ENCODE data around the gene FBRSL1. TPM values are rescaled to one million over a fixed set of nuclear protein-coding genes. Genes with fewer than 3 reads are reported as not detected.

The FBRSL1 gene
- total RNA-seq, 1 donor from 2014 or later, result 58.7 TPM

DNA sequence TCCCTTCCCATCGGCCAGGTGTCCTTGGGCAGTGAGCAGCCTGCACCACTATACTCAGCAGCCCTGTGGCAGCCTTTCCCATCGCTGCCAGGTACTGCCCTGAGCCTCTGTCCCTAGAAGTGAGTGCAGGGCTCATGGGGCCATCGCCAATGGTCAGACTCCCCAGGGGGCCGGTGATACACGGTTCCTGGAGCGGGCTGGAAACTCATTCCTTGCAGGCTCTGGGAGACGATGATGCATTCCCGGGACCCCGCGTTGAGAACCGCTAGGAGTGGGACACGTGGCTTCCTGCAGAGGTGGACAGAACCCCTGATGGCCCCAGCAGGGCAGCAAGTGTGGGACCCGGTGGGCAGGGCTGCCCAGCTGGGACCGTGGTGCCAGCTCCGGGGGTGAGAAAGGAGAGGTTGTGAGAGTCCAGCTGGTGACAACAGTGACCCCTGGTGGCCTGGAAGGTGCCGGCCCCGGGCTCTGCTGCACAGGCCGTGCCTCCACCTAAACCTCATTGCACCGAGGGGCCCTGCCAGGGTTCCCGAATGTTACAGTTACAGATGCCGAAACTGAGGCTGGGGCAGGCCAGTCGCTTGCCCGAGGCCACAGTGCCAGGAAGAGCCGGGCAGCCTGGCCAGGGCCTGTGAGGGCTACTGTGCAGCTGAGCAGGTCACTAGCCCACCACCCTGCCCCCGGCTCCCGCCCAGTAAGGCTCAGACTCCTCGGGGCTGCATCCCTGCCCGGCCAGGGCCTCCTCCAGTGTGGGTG, 33.8 kb downstream of the FBRSL1 start:
- POLR2A ChIA-PET, result interaction anchor here (1.3 kb wide), 1 partner anchor 109 kb away, joined by 11 read pairs; no protein-coding TSS in a partner anchor
- H3K36me3 Mint-ChIP-seq (ENCODE audit: low read depth), result peaks cover 6% of the 10 kb centered on the region
- no peak overlapping the region for H3K4me3 Mint-ChIP-seq
- peak; percentile 85 for ATAC-seq (ENCODE audit: low read depth)
- intact Hi-C loops (cut with micrococcal nuclease), result loop anchor here (1.0 kb wide), 2 partner anchors 92 to 108 kb away; no protein-coding TSS in a partner anchor
- no peak overlapping the region for H3K27ac Mint-ChIP-seq
- H3K27me3 Mint-ChIP-seq, result no peaks in the 10 kb centered on the region
- DNase-seq, result peak; percentile 71
- H3K4me1 Mint-ChIP-seq, result peaks cover 8% of the 10 kb centered on the region
- CTCF ChIA-PET, result interaction anchor here (0.6 to 3.2 kb wide), 17 partner anchors 17 to 370 kb away, joined by 3 to 105 read pairs (median 4); no protein-coding TSS in a partner anchor
- TF ChIP-seq, protein P1, sequence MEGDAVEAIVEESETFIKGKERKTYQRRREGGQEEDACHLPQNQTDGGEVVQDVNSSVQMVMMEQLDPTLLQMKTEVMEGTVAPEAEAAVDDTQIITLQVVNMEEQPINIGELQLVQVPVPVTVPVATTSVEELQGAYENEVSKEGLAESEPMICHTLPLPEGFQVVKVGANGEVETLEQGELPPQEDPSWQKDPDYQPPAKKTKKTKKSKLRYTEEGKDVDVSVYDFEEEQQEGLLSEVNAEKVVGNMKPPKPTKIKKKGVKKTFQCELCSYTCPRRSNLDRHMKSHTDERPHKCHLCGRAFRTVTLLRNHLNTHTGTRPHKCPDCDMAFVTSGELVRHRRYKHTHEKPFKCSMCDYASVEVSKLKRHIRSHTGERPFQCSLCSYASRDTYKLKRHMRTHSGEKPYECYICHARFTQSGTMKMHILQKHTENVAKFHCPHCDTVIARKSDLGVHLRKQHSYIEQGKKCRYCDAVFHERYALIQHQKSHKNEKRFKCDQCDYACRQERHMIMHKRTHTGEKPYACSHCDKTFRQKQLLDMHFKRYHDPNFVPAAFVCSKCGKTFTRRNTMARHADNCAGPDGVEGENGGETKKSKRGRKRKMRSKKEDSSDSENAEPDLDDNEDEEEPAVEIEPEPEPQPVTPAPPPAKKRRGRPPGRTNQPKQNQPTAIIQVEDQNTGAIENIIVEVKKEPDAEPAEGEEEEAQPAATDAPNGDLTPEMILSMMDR (IDR thresholded peaks at IDR 0.05), result peak; percentile 91
- peaks cover 2% of the 10 kb centered on the region for H3K9me3 Mint-ChIP-seq

DNA sequence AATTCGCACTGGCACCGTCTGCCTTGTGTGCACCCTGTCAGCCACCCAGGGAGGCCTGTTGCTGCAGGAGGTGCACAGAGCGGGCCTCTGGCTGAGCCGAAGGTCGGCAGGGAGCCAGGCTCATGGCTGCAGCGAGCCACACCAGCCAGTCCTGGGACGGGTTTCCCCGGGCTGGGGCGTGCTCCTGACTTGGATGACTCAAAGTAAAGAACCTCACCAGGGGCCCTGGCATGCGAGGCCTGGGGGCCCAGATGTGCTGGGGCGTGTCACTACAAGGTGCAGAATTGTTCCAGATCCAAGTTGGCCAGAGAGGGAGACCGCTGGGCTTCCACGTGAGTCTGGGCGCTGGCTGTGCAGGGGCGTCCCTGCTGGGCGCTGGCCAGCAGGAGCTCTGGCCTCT, 34.5 kb downstream of the FBRSL1 start:
- H3K9me3 Mint-ChIP-seq, result no peaks in the 10 kb centered on the region
- intact Hi-C loops (cut with micrococcal nuclease), result loop anchor here (1.0 kb wide), 1 partner anchor 91 kb away; no protein-coding TSS in a partner anchor
- DNase-seq (no peak), ATAC-seq (ENCODE audit: low read depth) (no peak)
- ChIA-PET POLR2A (interaction anchor here (1.3 kb wide), 1 partner anchor 109 kb away, joined by 11 read pairs; no protein-coding TSS in a partner anchor), CTCF (interaction anchor here (1.0 to 3.2 kb wide), 9 partner anchors 19 to 371 kb away, joined by 3 to 105 read pairs (median 4); no protein-coding TSS in a partner anchor)
- TF ChIP-seq, protein P1 (IDR thresholded peaks at IDR 0.05), result no peak
- no peak overlapping the region for H3K4me3 Mint-ChIP-seq
- no peak overlapping the region for H3K27ac Mint-ChIP-seq
- H3K27me3 Mint-ChIP-seq, result no peaks in the 10 kb centered on the region
- peaks cover 8% of the 10 kb centered on the region for H3K4me1 Mint-ChIP-seq
- no peaks in the 10 kb centered on the region for H3K36me3 Mint-ChIP-seq (ENCODE audit: low read depth)

DNA sequence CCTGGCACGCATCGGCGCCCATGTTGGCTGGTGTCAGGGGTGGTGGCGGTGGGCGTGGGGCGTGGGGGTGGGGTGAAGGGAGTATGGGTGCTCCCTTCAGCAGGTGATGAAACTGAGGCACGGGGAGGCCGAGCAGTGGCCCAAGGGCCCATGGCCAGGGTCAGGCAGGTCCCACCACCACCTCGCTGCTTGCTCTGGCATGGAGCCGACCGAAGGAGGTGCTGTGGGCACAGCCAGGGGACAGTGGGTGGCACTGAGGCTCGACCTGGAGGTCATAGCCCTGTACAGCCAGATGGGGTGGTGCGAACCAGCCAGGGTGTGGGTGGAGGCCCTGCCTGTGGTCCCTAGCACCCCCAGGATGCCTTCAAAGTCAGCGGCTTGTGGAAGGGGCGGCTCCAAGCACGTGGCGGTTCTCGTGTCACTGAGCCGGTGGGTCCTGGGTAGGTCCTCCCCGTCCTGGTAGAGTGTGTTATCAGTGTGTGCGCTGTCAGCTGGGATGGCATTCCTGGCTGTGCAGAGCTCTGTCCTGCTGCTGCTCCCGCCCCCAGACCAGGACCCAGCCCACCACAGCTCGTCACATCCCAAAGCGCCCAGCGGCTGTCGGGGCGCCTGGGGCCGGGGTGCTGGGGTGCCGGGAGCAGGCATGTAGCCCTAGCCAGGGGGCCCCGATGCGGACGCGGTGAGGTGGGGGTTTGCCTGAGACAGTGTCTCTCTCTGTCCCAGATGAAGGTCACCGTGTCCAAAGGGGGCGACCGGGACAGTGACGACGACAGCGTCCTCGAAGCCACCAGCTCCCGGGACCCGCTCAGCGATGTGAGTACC, 35.3 kb downstream of the FBRSL1 start:
- POLR2A ChIA-PET, result no interaction called here
- H3K9me3 Mint-ChIP-seq, result no peaks in the 10 kb centered on the region
- H3K4me3 Mint-ChIP-seq, result no peak overlapping the region
- H3K27ac Mint-ChIP-seq, result no peak overlapping the region
- peaks cover 8% of the 10 kb centered on the region for H3K4me1 Mint-ChIP-seq
- CTCF ChIA-PET, result interaction anchor here (3.6 kb wide), 1 partner anchor 110 kb away, joined by 25 read pairs; no protein-coding TSS in a partner anchor
- H3K36me3 Mint-ChIP-seq (ENCODE audit: low read depth), result peaks cover 4% of the 10 kb centered on the region
- ATAC-seq (ENCODE audit: low read depth), result no peak
- H3K27me3 Mint-ChIP-seq, result no peaks in the 10 kb centered on the region
- TF ChIP-seq, protein P1 (IDR thresholded peaks at IDR 0.05), result no peak
- no peak for DNase-seq
- intact Hi-C loops (cut with micrococcal nuclease), result no loop called here

DNA sequence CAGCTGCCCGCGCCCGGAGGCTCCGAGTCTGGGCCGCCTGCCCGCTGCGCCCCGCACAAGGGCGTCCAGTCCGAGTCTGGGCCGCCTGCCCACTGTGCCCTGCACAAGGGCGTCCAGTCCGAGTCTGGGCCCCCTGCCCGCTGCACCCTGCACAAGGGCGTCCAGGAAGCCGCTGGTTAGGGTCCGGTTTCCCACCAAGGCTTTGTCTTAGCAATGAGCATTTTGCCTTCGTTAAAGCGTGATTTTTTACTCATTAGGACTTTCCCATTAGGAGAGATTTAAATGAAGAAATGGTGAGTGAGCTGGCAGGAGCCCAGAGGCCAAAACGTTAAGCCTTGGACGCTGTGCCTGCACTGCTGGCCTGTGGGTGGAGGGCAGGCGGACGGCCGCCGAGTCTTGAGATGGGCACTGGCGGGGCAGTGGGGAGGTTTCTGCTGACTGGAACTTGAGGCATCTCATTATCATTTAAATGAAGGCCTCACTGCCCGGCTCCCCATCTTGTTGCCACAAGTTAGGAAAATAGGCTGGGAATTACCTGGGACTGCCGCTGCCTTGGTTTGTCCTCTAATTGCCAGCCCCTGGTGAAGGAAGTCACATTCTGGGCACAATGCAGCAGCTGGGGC, 36.0 kb downstream of the FBRSL1 start:
- H3K9me3 Mint-ChIP-seq, result no peaks in the 10 kb centered on the region
- POLR2A ChIA-PET, result no interaction called here
- H3K27me3 Mint-ChIP-seq, result no peaks in the 10 kb centered on the region
- no peak for DNase-seq
- no peak overlapping the region for H3K27ac Mint-ChIP-seq
- CTCF ChIA-PET, result interaction anchor here (1.0 to 3.6 kb wide), 2 partner anchors 111 to 372 kb away, joined by 4 to 25 read pairs; no protein-coding TSS in a partner anchor
- intact Hi-C loops (cut with micrococcal nuclease), result no loop called here
- no peak for ATAC-seq (ENCODE audit: low read depth)
- TF ChIP-seq, protein P1 (IDR thresholded peaks at IDR 0.05), result no peak
- peaks cover 4% of the 10 kb centered on the region for H3K36me3 Mint-ChIP-seq (ENCODE audit: low read depth)
- H3K4me1 Mint-ChIP-seq, result peaks cover 8% of the 10 kb centered on the region
- H3K4me3 Mint-ChIP-seq, result no peak overlapping the region
